HCT116 (cell line): ENCODE measurements around the gene RUNX2. TPM values are rescaled to one million over a fixed set of nuclear protein-coding genes. Genes with fewer than 3 reads are reported as not detected.

ENCODE experiments used
- ATAC-seq: fragments of 200-7000 bp; cut with Tn5 transposase; 2 replicates; pipeline ENCODE4 v1.9.1; 2020; ENCODE audit warnings: mild to moderate bottlenecking, moderate library complexity
- BruUV-seq: library from RNA; stranded (reverse); fragments of 400-500 nt; replicated peaks from 2 replicates; lab custom pipeline; 2021; lab: Mats Ljungman, UMichigan
- CTCF ChIA-PET: fragments of 300-600 bp; sonication (Branson Sonifier 250); formaldehyde crosslinking; loops from one replicate; lab custom pipeline; 2021; ENCODE audit warnings: antibody characterized with exemption; lab: Charles Lee
- POLR2A ChIA-PET: fragments of 300-600, 350-600 bp; sonication (Branson Sonifier 250); formaldehyde crosslinking; loops from one replicate; lab custom pipeline; 2021; ENCODE audit warnings: antibody characterized with exemption; lab: Charles Lee
- RAD21 ChIA-PET, 2 experiments: fragments of 300-600 bp; sonication (Branson Sonifier 250); formaldehyde crosslinking; loops; one replicate each; lab custom pipeline; 2023; ENCODE audit warnings: low total read pairs in 2 of 2; ENCODE audit not compliant: uncharacterized antibody in 2 of 2, unreplicated experiment in 2 of 2, low non-redundant PET in 1 of 2; lab: Charles Lee
- DNase-seq: peaks from one replicate; pipeline ENCODE4 v3.0.0-alpha.2; 2010; ENCODE audit warnings: low read depth, low spot score
- H2AFZ ChIP-seq: fragments of 200-600 bp; shearing (Covaris generic), sonication (generic); 2 replicates; pipeline ENCODE4 v1.6.1; 2017; ENCODE audit warnings: low read depth, mixed run types, mixed read lengths, antibody characterized with exemption, low read length; ENCODE audit not compliant: poor library complexity, severe bottlenecking
- H3K27ac ChIP-seq: 2 replicates; pipeline ENCODE4 v1.5.1; 2012; ENCODE audit warnings: low read depth, low read length
- H3K27me3 ChIP-seq: fragments of 200-600 bp; sonication (generic); 2 replicates; pipeline ENCODE4 v1.6.1; 2016; ENCODE audit warnings: mixed run types, low read length, mixed read lengths; ENCODE audit not compliant: insufficient read depth
- H3K36me3 ChIP-seq, 2 experiments: fragments of 200-500 bp in 1 of 2; fragments of 200-600 bp in 1 of 2; sonication (Bioruptor generic) in 1 of 2; sonication (generic) in 1 of 2; 2 replicates each; pipeline versions ENCODE4 v1.5.1 to v1.6.1; 2014 to 2016; ENCODE audit warnings: low read length in 2 of 2, inconsistent platforms in 1 of 2, mixed read lengths in 1 of 2, mixed run types in 1 of 2; ENCODE audit not compliant: insufficient read depth in 2 of 2, control insufficient read depth in 1 of 2
- H3K4me1 ChIP-seq, 2 experiments: fragments of 200-600 bp in 1 of 2; sonication (generic) in 1 of 2; 2 replicates each; pipeline versions ENCODE4 v1.5.1 to v1.6.1; 2012 to 2017; ENCODE audit warnings: low read length in 2 of 2, inconsistent platforms in 1 of 2, mild to moderate bottlenecking in 1 of 2, mixed read lengths in 1 of 2, mixed run types in 1 of 2, moderate library complexity in 1 of 2; ENCODE audit not compliant: insufficient read depth in 2 of 2, control insufficient read depth in 1 of 2
- H3K4me2 ChIP-seq: fragments of 200-600 bp; sonication (generic); 2 replicates; pipeline ENCODE4 v1.6.1; 2017; ENCODE audit warnings: mixed run types, low read length, mixed read lengths
- H3K4me3 ChIP-seq, 2 experiments: fragments of 200-600 bp in 1 of 2; sonication (generic) in 1 of 2; replicated peaks in 1 of 2; 2 replicates each; pipeline ENCODE4 v1.5.1; 2011 to 2016; ENCODE audit warnings: low read length in 2 of 2, control low read depth in 1 of 2, low read depth in 1 of 2, mild to moderate bottlenecking in 1 of 2, mixed read lengths in 1 of 2, mixed run types in 1 of 2
- H3K79me2 ChIP-seq: fragments of 200-600 bp; sonication (generic); 2 replicates; pipeline ENCODE4 v1.6.1; 2017; ENCODE audit warnings: mild to moderate bottlenecking, mixed run types, low read length, moderate library complexity, mixed read lengths; ENCODE audit not compliant: insufficient read depth
- H3K9ac ChIP-seq: fragments of 200-600 bp; sonication (generic); 2 replicates; pipeline ENCODE4 v1.6.1; 2016; ENCODE audit warnings: low read length, mixed read lengths
- H3K9me2 ChIP-seq: fragments of 200-600 bp; sonication (generic), shearing (Covaris generic); 2 replicates; pipeline ENCODE4 v1.6.1; 2017; ENCODE audit warnings: mixed run types, mild to moderate bottlenecking, moderate library complexity; ENCODE audit not compliant: insufficient read depth
- H3K9me3 ChIP-seq, 2 experiments: fragments of 200-500 bp in 1 of 2; fragments of 200-600 bp in 1 of 2; sonication (Bioruptor generic) in 1 of 2; sonication (generic) in 1 of 2; 2 replicates each; pipeline ENCODE4 v1.6.1; 2014 to 2017; ENCODE audit warnings: low read length in 2 of 2, mixed read lengths in 2 of 2, inconsistent platforms in 1 of 2, low read depth in 1 of 2, mild to moderate bottlenecking in 1 of 2, mixed run types in 1 of 2, moderate library complexity in 1 of 2; ENCODE audit not compliant: control insufficient read depth in 1 of 2, insufficient read depth in 1 of 2
- H4K20me1 ChIP-seq: fragments of 200-600 bp; sonication (generic), shearing (Covaris generic); 2 replicates; pipeline ENCODE4 v1.6.1; 2017; ENCODE audit warnings: mixed run types, mild to moderate bottlenecking, moderate library complexity; ENCODE audit not compliant: insufficient read depth
- EGR1 ChIP-seq: IDR thresholded peaks from 2 replicates; pipeline ENCODE4 v1.6.1; 2012; ENCODE audit warnings: low read depth
- ELF1 ChIP-seq: IDR thresholded peaks from 2 replicates; pipeline ENCODE4 v1.6.1; 2012; ENCODE audit warnings: low read depth, borderline replicate concordance
- FOSL1 ChIP-seq: IDR thresholded peaks from 2 replicates; pipeline ENCODE4 v1.6.1; 2012; ENCODE audit warnings: low read depth
- RAD21 ChIP-seq: IDR thresholded peaks from 2 replicates; pipeline ENCODE4 v1.6.1; 2012; ENCODE audit warnings: low read depth, mild to moderate bottlenecking
- SRF ChIP-seq: IDR thresholded peaks from 2 replicates; pipeline ENCODE4 v1.6.1; 2012; ENCODE audit warnings: low read depth
- YY1 ChIP-seq: IDR thresholded peaks from 2 replicates; pipeline ENCODE4 v1.6.1; 2011; ENCODE audit warnings: low read length, low read depth, moderate library complexity, mild to moderate bottlenecking; ENCODE audit not compliant: insufficient replicate concordance; ENCODE audit errors: extremely low read depth
- ZNF274 ChIP-seq: fragments of 200-500 bp; sonication (Bioruptor generic); IDR thresholded peaks from 2 replicates; pipeline ENCODE4 v1.6.1; 2014; ENCODE audit warnings: mild to moderate bottlenecking, low read depth, low read length, inconsistent platforms
- intact Hi-C: fragments of 100-400 bp; cut with micrococcal nuclease; formaldehyde crosslinking; loops from 2 replicates; pipeline ENCODE4 v1.10.0; 2022
- total RNA-seq: library from RNA; stranded (reverse); gene quantifications from one replicate; pipeline ENCODE4 v1.2.1, GENCODE V29; 2021; ENCODE audit not compliant: unreplicated experiment
- TF ChIP-seq, protein P1 (sequence below): IDR thresholded peaks from 2 replicates; pipeline ENCODE4 v1.6.1; 2012

Gene RUNX2
- total RNA-seq, 1 experiment from 2014 or later, result 1.1 TPM

DNA sequence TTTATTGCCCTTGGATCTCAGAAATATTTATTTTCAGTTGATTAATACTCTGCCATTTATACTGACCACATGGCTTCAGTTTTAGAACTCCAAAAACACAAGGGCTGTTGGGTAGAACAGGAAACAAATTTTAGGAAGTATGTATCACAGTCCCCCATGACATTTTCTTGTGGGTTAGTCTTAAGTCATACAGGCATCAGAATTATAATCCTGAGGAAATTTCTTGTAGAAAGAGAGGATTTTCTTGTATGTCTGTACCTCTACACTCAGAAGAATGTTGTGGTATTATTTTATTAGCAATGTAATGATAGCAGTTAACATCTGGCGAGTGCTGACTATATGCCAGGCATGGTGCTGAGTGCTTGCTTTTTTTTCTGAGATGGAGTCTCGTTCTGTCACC lies 384.7 kb downstream of the RUNX2 start:
- Histone ChIP-seq H3K4me2 (no peak overlapping the region), H3K79me2 (no peaks in the 10 kb centered on the region), H3K4me3 (no peak overlapping the region), H2AFZ (no peak overlapping the region), H3K36me3 (no peaks in the 10 kb centered on the region), H3K9me2 (no peaks in the 10 kb centered on the region), H3K9me3 (no peaks in the 10 kb centered on the region), H3K9ac (no peak overlapping the region), H3K27me3 (no peaks in the 10 kb centered on the region), H3K4me1 (peaks cover 0 to 4% of the 10 kb centered on the region in 2 experiments; a peak in 2 of 4 replicates), H3K27ac (no peak overlapping the region), H4K20me1 (no peaks in the 10 kb centered on the region)
- intact Hi-C loops, result loop anchor here (5.0 to 10.0 kb wide), 2 partner anchors 335 to 1238 kb away; partner anchors contain the start of gene SUPT3H
- TF ChIP-seq RAD21, result no peak
- TF ChIP-seq SRF, result no peak
- TF ChIP-seq EGR1, result no peak
- TF ChIP-seq FOSL1, result no peak
- no peak for TF ChIP-seq ZNF274
- TF ChIP-seq ELF1, result no peak
- TF ChIP-seq YY1, result no peak
- TF ChIP-seq, protein P1, sequence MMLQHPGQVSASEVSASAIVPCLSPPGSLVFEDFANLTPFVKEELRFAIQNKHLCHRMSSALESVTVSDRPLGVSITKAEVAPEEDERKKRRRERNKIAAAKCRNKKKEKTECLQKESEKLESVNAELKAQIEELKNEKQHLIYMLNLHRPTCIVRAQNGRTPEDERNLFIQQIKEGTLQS, result no peak
- no TSS peak for BruUV-seq
- ChIA-PET RAD21 (no interaction called here), CTCF (no interaction called here), POLR2A (no interaction called here)
- DNase-seq (no peak), ATAC-seq (no peak)

Other genes with a start within 250 kb of the RUNX2 start
- 7.4 TPM for gene SUPT3H, start 49.6 kb downstream of the RUNX2 start, total RNA-seq